Fibroblast of skin of left biceps (primary cell): ENCODE results near the gene MGLL.
A peak's percentile ranks its signal among the peaks of the same experiment; 100 is the strongest.

Experiments
- DNase-seq, 2 experiments: peaks; one replicate each; pipeline ENCODE4 v3.0.0-alpha.2; 2013; ENCODE audit warnings: low read depth in 2 of 2

MGLL gene

DNA sequence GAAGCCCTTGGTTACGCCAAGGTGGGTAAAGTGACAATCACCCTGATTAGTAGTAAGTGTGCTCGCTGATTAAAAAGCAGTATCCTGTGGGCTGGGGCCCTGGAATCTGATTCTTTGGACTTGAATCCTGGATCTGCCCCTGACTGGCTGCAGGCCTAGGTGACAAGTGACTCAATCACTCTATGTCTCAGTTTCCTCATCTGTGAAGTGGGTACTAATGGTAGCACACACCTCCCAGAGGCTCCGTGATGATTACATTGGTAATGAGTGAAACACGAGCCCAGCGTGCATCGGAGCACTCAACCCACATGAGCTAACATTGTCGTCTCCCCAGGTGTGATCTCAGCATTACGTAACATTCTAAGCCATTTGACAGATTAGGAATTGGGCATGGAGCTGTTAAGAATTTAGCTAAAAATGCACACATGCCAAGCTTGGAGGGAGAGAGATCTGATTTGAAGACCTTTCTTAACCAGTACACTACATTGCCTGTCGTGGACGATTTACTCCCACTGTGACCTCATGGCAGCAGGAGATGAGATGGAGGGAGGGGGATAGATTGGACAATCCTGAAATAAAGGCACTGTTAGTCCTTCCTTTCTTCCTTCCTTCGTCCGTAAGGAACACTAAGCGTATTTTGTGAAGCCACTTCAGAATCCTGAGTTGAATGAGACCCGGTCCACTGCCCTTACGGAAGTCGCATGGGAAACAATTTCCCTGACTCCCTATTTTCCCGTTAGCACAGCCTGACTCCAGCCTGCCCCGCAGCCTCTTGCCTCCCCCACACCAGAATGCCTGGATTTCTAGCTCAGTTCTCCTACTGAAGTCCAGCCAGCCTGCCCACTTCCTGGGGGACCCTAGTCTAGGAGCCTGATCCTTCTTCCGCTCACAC, 32.1 kb downstream of the MGLL start:
- DNase-seq, result no peak

DNA sequence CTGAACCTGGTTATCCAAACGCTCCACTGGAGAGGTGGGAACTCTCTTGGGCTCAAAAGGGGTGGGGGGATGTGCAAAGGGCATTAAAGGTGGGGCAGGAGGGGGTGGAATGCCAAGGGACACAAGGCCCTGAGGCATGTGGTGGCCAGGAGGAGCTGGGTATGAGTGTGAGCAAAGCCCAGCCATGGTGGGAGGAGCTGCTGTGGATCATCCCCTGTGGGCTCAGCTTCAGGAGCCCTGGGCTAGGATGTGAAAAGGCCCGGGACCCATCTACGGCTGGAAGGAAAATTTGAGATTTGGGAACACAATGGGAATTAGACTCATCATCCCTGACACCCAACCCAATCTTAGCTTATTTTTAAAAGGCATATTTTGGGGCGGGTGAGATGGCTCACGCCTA, 33.3 kb downstream of the MGLL start:
- DNase-seq, result no peak

DNA sequence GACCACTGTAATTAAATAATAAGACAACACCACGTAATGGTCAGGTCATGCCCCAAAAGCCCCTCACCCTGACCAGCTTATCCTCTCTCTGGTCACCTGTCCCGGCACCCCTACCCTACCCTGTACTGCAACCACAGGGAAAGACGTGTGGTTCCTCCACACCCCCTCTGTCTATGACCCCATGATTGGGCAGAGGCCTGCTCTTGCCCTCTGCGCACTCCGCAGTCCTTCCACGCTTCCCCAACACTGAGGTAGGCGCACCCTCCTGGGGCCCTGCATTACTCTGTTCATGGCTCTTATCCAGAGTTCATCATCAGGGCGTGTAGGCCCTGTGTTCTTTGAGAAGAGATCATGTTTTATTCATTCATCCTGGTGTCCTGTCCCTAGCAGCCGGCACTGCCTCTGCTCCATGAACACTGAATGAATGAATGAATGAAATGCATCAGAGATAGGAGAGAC, 33.8 kb downstream of the MGLL start:
- DNase-seq, result no peak

DNA sequence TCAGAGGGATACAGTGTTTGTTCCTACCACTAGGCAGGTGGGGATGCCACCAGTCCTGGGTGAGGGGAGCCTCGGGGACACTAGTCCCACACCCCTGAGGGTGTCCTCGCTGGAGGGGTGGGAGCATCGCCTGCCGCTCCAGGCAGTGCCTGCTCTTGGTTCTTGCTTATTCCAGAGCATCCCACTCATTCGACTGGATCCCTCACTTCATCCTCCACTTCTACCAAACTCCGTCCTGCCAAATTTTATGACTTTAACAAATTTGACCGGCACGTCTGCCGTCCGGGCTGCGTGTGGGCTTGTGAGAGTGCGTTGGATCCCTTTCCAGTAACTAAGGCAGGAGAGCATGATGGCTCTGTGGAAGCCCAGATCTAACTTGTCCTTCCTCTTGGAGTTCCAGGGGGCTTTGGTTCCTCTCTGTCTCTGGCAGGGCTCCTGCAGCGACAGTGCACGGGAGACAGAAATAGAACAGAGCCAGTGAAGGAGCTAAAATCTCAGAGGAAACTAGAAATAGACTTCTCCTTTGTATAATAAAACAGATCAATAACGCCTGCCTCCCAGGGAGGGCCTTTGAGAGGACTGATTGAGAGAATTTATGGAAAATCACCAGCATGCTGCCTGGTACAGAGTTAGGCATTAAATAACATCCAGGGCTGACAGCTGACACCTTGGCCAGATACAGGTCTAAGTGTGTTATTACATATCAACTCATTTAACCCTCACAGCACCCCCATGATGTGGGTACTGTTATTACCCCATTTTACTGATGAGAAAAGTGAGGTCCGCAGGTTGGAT, 34.5 kb downstream of the MGLL start:
- DNase-seq, result no peak

DNA sequence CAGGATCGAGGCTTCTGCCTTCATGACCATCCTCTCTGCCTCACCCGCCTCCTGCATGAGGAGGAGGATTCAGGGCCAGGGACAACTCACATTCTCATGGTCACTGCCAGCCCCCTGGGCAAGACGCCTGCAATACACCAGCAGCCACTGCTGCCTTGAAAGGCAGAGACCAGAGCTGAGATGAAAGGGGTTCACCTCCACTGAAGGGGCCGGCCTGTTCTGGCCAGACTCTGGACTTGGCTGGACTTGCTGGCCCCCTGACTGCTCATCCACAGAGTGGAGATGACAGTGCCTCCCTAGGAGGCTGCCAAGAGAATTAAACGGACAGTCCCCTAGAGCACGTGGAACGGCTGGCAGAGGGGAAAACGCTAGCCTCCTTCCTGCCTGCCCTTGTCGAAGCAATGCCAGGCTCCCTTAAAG, 35.2 kb downstream of the MGLL start:
- DNase-seq, result no peak

DNA sequence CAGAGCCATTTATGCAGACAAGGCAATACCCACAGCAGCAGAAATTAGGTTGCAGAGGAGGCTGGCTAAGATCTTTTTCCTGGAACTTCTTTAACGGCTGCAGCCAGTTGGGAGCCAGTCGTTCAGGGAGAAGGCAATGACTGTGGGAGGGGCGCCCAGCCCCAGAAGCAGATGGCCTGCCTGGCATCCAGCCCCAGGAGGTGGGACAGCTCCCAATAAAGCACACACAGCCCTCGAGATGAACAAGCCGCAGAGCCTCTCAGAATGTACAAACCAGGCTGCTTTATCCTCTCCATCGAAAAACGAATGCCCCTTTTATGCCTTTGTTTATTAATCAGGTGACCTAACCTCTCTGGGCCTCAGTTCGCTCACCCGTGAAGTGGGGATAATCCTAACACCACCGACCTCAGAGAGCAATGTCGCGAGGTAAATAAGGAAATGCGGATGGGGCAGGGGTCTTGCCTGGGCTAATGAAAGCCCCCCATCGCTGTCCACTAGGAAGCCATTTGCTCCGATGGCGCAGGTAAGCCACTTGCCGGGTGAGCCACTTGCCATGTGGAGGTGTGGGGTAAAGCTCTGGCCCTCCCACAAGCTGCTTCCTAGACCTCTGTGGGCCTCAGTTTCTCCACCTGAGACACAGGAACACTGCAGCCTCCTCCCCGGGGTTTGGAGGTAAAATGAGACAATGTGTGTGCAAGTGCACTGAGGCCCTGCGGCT, 35.8 kb downstream of the MGLL start:
- peak in 1 of 2 experiments; percentile 55 for DNase-seq

DNA sequence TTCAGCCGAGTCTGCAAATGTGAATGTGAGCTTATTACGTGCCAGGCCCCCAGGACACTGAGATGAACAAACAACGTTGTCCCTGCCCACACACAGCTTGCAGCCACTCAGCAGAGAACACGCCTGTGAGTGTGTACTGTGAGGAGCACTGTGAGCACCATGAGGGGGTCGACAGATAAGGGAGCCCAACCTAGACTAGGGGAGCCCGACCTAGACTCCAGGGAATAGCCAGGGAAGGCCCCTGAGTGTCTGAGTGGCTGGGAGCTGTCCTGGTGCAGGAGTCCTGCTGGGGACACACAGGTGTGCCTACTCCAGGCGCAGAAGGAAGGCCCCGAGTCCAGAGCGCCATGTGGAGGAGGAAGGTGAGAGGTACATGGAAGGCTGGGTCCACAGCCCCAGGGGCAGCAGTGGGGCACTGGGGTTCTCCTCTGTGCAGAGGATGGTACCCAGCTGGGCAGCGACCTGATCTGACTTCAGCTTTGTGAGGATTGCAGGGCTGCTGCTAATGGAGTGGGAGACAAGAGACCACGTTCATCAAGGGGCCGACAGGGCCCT, 36.5 kb downstream of the MGLL start:
- DNase-seq, result no peak

DNA sequence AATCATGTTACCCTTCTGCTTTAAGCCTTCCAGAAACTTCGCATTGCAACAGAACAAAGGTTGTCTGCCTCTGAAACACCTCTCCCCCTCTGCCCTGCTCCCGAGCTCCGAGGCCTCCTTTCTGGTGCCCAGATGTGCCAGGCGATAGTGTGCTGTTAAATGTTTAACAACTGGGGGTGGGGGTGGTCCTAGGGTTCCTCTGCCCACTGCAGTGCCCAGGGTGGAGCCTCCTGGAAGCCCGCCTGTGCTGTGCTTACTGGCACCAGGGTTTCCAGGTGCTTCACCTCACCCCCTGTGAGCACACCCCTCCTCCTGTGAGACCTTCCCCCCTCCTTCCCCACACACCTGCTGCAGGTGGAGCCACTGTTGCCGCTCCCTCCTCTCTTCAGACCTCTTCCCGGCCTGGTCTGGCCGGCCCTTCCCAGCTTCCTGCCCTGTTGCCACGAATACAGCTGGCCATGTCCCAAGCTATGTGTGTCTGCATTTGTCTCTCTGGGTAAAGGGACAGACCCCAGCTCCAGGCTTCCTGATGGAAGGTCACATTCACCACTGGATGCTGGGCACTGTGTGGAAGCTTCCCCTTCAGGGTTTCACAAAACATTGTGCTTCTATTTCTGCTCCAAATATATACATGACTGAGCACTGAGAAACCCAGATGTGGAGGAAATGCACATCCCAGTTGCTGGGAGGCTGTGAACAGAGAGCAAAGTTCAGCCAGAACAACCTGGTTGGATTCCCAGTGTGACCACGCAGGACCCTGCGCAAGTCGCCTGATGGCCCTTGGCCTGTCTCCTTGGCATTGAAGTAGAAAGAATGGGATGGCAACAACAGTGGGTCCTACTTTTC, 37.2 kb downstream of the MGLL start:
- no peak for DNase-seq

DNA sequence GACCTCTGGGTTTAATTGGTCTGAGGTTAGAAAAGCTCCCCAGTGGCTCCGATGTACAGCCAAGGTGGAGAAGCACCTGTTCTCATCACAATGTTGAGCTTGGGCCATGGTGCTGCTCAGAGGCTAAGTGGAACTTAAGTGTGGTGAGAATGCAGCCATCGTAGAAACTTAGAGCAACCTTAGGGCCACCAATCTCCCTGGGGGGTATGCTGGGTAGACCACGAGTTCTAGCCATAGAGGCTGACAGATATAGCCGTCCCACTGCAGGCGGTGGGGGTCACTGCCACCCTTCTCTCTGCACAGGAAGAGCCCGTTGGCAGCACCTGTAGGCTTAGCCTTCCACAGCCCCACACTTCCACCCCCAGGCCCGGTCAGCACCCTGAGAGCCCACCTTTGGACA, 38.0 kb downstream of the MGLL start:
- no peak for DNase-seq

DNA sequence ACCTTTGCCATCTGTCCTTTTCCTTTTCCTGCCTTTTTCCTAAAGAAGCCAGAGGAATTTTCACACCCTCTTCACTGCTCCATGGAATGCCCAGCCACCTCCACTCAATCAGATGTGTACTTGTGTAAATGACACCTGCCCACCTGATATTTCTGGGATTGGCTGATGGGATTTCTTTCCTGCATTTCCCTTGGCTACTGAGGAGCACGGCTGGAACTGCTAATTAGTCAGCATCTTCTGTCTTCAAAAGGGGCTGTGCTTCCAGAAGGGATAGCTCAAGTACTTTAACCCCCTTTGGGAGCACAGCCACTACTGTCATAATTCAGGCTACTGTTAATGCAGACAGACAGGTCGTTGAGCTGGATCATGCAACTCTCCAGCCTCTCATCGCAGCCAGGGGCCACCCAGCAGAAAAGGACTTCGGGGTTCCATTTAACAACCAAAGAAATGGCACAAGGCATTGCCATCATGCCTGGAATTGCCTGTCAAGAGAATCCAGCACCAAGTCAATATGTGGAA, 38.6 kb downstream of the MGLL start:
- no peak for DNase-seq

DNA sequence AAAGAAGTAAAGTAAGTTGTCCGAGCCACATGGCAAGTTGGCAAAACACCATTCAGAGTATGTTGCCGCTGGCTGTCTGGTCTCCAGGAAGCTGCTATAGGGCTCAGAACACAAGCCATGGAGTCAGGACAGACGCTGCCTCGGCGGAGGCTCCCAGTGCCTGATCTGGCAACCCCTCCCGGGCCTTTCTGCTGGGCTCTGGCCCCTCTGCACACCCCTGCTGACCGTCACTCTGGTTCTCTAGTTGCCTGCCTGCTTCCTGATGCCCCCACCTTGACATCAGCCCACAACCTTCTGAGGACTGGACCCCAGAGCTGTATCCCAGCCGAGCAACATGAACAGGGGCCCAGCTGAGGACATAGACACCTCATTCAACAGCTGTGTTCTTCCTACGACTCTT, 39.1 kb downstream of the MGLL start:
- no peak for DNase-seq

DNA sequence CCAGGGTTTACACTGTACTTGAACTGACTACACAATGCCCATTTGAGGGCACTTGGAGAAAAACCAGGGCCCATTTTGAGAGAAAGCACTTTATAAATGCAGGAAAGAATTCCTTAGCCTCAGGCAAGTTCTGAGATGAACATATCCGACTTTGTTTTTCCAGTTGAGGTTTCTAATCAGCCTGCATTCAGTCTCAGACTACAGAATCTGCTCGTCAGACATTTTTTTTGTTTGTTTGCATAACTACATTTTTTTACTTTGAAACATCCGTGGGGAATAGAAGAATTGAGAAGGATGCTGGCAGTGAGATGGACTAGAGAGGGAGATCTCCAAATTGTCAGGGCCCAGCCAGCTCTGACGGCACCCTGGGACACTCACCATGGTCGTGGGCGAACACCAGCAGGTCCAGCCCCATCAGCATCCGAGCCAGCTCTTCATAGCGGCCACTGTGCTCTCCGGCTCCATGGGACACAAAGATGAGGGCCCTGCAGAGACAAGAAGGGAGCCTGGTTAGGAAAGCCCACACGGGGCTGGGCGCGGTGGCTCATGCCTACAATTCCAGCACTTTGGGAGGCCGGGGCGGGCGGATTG, 40.8 kb downstream of the MGLL start:
- DNase-seq, result no peak

DNA sequence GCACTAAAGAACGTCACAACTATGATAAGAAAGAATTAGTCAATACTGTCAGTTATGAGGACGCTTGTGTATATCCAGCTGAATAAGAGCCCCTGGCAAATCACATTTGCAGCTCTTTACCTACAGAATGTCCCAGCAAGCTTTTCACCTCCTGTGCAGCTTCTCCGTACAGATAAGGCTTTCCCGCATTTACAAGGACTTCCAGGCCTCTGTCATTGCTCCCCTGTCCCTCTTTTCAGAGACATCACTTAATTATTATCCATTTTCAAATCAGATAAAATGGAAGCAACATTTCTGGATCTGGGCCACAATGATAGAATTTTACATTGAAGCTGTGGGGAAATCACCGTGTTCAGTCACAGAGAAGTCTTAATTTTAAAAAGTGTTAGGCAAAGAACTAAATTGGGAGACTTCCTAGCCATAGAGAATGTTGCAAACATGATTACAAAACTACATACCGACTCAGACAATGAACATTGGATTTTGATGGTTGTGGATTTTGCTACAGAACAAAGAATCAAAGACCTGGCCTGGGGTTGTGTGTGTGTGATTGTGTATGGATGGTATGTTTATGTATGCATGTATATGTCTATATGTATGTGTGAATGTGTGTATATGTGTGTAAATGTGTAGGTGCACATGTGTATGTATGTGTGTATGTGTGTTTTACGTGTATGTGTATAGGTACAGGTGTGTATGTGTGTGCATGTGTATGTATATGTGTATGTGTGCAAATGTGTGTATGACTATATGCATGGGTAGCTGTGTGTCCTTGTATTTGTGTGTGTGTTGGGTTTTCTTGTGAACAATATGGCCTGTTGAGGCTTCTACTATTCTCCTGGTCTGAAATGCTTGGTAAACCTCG, 41.5 kb downstream of the MGLL start:
- no peak for DNase-seq

DNA sequence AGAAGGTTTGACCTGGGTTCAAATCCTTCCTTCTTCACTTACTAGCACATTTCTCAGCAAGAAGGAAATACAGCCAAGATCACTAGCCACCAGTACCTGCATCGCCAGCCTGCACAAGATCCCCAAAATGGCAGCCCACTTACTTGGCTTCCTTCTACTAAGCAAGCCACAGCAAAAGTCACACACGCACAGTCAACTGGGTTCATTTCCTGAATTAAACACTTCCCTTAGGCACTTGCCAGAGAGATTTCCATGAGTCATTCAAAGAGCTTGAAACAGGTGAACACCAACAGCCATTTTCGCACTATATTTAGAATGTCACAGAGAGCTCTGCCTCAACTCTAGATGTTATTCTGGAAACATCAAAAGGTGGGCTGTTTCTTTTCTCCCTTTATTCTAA, 42.6 kb downstream of the MGLL start:
- DNase-seq, result no peak

DNA sequence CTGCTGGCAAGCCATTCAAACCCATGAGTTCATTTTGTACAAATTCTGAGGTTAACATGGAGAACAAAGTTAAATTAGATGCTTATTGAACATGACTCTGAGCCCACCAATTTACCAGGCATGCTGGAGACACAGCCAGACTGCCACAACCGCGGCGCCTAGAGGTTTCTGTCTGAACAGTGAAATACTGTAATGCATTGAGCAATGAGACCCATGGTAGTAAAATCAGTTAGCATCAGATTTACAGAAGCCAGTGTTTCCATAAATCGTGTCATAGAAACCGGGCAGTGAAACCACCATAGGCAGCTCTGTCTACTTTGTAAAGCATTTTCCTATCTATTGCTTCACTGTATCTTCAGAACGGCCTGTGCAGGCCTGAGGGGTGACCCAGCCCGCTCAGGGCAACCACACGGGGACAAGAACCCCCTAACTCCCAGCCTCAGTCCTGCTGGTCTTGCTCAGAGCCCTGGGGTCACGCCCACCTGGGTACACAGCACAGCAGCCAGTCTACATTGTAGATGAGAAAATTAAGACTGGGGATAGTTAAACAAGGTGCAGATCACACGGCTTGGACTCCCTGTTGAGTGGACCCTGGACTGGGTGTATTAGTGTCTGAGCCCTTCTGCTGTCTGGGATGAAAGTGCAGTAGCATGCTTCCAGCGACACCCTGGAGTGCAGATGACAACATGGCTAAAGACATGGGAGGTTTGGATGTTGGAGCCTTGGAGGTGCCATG, 44.2 kb downstream of the MGLL start:
- no peak for DNase-seq

DNA sequence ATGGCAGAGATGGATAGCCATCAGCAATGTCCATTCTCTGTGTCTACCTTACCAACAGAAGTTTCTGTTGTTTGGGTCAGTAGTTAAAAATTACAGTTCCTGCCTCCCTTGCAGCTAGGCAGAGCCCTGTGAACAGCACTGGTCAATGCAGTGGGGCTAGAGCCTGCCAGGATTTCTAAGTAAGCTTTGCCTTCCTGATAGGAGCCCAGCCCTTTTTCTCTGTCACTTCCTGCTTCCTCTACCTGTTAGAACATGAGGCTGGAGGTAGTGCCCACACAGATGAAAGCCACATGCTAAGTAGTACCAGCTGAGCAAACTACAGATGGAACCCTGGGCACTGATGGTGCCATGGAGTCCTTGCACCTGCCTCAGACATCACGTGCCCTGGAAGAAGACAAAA, 45.0 kb downstream of the MGLL start:
- DNase-seq, result no peak

DNA sequence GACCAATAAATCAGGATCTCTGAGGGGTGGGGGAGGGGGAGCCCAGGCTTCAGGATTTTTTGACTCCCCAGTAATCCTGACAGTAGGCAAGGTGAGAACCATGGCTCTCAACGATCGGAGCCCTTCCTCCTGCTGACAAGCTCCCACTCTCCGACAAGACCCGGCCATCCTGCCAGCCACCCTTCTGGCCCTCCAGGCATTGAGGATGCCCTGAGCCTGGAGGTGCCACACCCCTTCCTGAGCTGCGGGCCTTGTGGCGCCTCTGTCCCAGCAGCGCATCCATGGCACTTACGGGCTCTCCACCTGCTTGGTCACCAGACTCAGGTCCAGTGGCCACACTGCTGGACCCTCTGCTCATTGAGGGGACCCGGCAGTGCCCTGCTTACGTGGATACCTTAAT, 46.0 kb downstream of the MGLL start:
- no peak for DNase-seq

DNA sequence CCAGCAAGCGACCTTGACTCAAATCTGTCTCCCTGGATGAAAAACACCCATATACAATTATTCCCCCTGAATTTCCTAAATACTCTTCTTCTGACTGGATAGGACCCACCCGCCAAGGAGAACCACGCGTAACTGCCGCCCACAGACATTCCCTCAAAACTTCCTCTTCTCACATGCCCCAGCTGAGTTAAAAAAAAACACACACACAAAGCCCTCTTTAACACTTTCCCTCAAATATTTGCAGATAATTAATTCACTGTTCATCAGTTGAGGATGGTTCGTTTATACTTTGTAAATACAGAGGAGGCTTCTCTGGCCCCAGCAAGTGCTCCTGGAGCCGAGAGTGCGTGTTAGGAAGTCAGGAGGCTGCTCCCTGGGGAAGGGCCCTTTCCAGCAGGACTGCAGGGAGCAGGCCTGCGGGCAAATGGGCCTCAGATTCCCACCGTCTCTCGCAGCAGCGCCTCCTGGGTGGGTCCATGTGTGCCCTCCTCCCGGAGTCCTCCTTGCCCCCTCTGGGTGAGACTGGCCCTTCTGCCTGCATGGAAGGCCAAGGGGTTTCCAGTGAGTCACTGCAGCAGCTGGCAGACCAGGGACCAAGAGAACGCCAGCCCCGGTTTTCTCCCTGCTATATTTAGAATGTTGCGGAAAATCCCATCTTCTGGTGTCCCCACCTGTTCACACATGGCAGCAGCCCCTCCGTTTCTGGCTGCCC, 46.8 kb downstream of the MGLL start:
- DNase-seq, result peak in 1 of 2 experiments; percentile 32
